Pons (tissue), 1 donor: ENCODE measurements around the gene EDAR.

Experiments
- DNase-seq: peaks from one replicate; pipeline ENCODE4 v3.0.0-alpha.2; 2016; ENCODE audit warnings: low spot score

The EDAR gene

DNA sequence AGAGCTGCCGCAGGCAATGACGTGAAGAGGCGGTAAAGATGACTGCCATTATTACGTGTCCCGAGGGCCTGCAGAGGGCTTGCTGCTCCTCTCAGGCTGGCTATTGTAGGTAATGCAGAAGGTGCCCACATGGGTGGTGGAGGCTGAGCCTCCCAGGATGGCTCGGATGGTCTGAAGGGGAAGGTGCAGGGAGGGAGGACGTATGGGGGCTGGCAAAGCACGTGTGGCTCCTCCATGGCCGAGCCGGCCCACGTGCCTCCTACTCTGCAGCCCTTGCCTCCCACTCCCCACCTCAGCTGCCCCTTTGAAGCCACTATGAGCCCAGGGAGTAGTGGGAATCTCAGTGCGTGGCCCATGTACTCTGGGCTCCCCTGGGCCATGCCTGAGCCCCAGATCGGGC, 48.9 kb downstream of the EDAR start:
- no peak for DNase-seq

DNA sequence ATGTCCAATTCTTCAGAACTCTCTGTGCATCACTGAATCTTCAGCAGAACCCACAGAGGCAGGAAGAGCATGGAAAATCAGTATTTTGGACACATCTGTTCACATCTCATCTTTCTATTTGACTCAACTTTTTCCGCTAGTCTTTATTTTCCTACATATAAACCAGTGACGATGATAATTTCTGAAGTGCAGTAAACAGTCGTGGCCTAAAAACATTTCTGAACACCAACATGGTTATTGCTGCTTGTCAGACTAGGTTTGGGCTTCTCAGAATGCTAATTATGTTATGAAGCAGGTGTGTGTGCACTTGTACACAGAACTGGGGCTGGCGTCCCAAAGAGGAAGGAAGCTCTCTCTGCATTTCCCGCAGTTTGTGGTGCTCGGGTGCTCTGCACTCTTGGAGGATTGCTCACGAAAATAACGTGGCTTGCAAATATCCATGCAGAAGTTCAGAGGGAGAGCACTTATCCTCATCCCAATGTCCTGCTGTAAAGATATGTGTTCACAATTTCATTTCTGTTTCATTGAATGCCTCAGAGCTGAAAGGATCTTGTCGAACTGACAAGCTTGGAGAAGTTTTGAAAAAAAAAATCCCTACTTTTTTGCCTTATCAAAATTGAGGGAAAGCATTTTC, 50.8 kb downstream of the EDAR start:
- DNase-seq = no peak

DNA sequence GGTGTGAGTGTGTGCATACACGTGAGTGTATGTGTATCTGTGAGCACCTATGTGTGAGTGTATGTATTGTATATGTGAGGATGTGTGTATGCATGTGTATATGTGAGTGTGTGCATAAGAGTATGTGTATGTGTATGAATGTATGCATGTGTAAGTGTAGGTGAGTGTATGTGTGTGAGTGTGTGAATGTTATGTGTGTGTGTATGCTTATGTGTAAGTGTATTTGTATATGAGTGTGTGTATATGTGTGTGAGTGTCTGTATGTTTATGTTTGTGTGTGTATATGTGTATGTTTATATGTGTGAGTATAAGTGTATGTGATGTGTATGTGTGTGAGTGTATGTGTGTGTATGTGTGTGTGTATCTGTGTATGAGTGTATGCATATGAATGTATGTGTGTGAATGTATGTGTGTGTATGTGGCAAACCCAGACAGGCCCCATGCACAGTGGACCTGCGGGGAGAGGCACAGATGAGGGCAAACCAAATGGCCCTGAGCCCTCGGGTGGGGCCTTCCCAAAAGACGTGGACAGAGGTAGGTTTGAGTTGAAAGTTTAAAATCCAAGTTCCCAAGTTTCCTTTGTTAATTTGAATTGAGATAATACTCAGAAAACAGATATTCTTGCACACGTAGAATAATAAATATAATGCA, 51.5 kb downstream of the EDAR start:
- DNase-seq = no peak

DNA sequence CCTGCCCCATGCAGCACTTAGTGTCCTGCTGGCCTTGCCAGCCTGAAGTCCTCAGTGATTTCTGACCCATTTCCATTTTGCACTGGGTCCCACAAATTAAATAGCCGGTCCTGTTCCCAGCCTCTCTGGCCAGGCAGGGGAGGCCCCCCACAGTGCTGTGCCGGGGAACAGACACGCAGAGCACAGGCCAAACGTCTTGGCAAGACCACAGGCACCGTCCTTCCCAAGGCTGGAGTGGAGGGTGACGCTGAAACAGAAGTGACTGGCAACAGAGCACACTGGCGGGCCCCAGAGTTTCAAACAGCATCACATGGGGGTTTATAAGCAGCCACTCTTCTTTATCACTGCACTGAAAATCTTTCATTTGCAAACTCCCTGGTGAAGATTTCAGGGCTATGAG, 52.2 kb downstream of the EDAR start:
- DNase-seq = peak; percentile 12

DNA sequence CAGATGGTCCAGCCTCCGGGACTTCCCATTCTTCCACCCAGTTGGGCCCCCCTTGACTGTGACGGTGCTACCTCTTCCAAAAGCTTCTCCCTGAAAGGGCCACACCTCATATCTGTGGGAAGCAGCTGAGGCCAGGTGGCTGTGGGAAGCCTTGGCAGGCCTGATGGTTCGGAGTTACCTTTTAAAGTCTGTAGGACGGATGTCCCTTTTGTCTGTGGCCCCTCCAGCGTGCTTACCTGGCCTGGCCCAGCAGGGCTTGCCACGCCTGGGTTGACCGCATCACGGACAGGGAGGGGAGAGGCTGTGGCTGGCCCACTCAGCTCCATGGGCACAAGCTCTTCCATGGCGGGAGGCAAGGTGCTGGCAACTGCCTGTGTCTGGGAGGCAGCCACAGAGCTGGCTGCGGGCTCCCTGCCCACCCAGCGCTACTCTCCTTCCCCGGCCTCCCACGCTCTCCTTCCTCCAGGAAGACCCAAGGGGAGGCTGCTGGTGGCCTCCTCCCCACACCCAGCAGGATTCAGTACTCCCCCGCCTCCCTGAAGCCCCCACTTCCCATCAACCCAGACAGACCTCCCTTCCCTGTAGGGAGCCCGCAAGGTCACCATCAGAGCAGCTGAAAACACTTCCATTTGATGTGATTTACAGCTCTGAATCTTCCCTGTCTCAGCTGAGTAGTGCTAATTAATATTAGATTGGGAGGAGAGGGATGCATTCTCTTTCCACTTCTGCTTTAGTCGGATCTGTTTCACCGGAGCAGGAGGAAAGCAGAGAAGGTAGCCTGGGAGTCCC, 52.8 kb downstream of the EDAR start:
- DNase-seq = no peak

DNA sequence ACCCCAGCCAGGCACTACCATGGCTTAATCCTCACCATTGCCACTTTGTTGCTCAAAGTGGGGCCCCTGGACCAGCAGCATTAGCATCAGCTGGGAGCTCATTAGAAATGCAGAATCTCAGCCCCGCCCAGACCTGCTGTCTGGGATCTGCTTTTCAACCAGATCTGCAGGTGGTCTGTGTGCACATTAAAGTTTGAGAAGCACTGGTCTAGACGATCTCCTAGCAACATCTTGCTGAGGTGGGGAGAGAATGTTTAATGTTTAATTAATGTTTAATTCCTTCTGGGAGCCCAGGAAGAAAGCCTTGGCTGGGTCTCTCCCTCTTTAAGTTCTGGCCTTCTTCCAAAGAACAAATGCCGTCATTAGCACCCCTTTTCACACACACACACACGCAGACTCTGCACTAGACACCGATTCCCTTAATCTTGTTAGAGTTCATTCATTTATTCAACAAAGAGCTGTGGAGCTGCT, 53.7 kb downstream of the EDAR start:
- DNase-seq = no peak

DNA sequence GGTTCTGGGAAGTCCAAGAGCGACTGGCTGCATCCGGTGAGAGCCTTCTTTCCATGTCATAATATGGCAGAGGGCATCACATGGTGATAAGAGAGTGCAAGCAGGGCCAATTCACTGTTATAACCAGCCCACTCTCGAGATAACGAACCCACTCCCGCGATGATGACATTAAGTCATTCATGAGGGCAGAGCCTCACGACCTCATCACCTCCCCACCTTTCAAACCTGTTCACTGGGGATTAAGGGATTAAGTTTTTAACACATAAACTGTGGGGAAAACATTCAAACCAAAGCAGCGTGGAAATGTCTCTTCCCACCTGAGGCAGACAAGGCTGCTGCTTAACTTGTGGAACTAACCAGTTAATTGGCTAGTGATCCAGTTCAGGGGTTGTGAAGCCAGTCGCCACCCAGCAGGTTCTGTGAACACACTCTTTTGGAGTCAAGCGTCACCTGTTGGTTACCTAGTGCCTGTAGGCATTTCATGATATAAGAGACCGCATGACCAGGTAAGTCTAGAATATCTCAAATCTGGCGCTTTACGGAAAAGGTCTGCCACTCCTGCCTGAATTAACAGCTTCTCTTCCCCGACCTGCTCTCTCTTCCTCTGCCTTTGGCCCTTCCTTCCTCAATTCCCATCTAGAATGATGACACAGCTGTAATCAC, 54.3 kb downstream of the EDAR start:
- no peak for DNase-seq

DNA sequence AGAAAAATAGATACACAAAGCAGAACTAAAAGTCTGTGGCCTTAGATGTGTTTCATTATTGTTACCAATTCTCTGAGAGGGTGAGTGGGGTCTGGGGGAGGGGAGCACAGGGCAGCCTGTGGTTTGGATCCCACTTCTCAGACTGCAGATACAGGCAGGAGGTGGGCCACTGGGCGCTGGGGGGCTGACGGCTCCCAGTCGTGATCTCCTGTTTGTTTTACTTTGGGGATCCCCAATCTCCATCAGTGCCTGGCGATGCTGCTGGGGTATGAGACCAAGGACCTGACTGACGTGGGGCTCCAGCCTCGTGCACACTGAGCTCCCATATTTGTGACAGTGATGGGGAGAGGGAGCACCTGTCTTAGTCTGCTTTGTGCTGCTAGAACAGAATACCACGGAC, 54.9 kb downstream of the EDAR start:
- DNase-seq = no peak

DNA sequence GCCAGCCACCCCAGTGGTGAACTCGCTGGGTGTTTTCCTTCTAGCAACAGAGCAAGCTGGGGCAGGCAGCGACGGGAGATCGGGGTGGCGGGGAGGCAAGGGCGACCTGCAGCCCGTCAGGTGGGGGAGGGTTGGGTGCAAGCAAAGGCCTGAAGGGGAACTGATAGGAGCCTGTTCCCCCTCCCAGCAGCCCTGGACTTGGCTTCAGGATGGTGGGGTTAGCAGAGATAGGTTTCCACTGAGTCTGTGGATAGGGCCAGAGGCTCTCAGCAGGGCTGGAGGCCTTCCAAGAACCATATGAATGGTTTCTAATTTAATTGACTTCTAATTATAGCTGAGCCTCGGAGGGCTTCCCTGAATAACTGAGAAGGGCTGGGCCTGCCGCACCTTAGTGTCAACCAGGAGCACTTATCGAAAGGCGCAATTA, 55.3 kb downstream of the EDAR start:
- DNase-seq = no peak

DNA sequence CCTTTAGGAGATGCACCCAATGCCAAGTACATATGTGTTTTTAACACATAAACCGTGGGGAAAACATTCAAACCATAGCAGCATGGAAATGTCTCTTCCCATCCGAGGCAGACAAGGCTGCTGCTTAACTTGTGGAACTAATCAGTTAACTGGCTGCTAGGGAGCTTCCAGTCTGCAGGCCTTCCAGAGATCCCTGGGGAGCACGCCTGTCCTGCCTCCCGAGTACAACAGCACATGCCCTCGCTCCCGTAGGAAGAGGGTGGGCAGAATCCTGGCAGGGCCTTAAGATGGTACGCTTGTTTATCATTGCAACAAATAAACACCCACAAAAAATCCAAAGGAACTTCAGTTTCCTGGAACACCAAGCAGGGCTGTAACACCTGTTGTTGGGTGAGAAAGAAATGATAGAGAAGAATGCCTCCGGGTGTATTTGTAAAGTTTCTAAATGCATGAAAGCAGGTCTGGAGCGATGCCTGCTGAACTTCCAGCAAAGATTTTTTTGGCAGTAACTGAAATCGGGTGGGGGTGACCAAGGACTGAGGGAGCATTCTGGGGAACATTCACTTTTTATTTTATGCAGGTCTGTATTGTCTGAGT, 56.2 kb downstream of the EDAR start:
- DNase-seq = no peak

DNA sequence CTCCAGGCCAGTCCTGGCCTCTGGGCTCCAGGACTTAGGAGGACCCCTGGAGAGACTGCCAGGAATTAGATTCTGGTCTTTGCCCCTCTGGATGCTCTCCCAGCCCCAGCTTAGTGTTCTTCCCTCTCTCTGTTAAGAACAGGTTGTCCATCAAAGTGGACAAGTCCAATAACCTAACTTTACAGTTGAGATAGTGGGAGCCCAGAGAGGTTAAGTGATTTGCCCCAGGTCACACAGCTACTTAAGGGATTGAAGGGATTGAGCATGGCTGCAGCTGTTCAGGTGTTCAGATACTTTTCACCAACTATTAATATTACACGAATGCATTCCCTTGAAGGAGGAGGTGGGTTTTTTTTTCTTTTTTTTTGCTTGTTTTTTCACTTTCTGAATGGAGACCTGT, 57.6 kb downstream of the EDAR start:
- no peak for DNase-seq

DNA sequence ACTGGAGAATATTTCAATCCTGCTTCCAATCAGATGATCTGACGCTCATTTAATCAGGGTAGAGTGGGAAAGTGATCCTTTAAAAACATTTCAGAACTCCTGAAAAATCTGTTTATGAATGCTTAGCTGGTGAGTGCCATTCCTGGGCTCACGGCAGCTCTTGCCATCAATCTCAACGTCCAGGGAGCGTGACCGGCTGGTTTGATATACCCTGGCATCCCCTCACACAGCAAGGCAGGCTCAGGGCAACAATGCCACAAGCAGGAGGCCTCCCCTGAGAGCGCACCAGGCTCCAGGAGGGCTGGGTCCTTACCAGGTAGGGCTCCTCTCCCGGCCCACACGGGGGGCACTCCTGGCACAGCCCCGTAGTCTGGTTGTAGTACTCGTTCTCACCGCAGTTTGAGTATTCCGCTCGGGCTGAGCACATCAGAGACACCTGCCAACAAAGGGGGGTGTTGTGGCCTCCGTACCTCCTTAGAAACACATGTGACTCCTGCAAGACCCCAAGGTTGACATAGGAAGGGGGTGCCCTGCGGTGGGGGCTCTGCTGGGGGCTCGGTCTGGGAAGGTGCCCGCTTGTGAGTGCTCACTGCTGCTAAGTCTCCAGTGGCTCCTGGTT, 59.1 kb downstream of the EDAR start:
- no peak for DNase-seq

DNA sequence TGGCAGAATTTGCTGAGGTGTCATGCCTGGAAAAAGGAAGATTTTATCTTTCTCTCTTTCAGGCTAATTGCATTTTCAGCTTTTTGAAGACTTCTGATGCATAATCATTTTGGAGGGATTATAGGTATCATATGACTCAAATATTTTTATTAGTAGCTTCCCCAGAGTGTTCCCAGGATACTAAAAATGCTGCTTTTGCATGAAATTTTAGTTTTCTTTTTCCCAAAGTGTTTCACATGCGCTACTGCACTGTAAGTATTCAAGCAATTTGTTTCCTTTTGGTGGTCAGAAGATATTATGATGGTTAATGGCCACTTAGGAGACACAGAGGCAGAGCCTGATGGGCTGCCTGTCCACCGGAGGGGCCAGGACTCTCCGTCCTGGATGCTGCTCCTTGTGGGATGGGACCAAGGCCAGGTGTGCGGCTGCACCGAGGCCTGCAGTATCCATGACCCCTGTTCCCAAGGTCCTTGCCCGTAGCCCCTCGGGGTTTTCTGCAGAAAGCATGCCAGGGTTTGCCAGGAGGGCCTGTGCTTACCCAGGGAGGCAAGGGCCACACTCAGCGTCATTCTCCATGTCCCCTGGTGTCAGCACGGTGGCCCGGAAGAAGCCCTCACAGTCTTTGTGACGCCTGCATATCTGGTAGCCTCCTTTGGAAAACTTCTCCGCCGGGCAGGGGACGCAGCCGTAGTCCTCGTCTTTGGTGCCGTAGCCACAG, 60.2 kb downstream of the EDAR start:
- no peak for DNase-seq

DNA sequence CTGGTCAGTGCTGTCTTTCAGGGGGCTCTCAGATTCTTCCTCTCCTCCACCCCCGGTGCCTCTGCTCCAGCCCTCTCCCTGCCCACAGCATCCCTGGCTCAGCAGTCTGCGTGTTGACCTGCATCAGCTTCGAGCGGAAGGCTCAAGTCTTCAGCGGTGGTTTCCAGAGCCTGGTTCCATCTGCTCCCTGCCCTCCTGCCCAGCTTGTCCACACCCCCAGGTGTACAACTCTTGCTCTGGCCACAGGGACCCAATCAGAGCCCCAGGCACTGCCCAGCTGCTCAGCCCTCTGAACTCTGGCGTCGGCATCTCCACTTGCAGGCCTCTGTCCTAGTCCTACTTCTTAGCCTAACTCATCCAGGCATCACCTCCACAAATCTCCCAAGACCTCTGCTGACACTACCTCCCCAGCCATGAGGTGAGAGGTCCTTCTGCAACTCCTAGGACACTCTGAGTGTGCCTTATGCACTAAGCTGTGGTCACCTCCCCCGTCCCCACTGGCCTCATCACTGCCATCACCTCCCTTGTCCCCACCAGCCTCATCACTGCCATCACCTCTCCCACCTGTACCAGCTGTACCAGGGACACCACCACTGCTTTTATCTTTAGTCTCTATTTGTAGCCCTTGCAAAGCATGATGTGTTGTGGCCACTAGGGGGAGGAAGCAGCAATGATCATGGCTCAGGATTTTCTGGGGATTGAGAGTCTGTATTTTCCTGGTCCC, 60.9 kb downstream of the EDAR start:
- DNase-seq = peak; percentile 44

DNA sequence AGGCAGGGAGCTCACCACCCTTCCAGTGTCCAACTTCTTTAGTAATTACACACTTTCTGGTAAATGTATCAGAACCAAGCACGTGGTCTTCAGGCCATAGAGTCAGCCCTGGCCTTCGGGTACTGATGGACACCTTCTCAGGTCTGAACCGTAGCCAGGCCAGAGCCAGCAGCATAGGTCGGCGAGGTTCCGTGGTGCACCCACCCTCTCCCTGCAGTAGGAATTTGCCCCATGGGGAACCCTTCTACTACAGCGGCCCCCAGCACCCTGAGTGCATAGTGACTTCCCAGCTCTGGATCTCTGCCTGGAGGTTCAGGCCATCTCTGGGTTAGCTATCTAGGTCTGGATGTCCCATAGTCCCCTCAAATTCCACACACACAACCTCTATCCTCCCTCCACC, 61.6 kb downstream of the EDAR start:
- DNase-seq = no peak

DNA sequence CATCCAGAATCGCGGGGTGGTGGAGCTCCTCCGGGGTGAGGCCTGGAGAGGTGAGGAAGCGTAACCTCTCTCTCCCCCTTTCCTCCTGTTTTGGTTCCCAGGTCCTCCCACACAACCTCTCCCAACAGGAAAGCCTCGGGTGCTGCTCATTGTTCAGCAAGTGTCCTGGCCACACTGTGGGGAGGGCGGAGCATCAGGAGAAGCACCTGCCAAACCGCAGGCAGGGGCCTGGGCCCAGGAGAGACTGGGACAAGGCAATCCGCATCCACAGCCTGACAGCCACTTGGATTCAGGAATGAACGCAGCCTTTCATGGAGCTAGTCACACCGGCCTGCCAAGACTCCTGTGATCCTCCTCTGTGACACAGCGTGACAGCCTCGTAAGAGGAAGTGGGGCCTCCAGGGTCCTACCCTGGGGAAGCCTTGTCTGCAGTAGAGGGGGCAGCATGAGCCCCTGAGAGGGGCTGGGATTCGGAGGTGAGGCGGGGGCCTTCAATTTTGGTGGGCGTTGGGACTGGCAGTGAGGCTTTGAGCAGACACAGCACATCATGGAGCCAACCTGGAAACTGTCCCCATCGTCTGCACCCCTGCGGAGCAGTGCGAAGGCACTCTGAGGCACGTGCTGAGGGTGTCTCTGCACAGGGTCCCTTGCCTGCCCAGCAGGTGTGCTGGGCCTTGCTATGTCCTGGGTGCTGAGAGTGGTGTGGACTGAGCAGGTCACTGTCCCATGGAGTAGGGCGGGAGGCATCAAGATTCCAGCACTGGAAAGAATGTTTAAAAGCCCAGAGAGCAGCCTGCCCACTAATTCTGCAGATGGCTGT, 62.2 kb downstream of the EDAR start:
- no peak for DNase-seq

DNA sequence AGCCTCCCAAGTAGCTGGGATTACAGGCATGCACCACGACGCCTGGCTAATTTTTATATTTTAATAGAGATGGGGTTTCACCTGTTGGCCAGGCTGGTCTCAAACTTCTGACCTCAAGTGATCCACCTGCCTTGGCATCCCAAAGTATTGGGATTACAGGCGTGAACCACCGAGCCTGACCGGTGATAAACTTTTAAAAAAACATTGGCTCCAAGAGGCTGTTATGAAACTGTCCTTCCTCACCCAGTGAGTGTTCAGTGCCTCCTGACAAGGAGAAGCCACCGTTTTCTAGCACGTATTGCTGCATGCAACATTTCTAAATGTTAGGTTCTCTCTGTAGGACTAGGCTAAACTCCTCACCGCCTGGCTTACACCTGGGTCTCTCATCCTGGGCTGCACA, 63.3 kb downstream of the EDAR start:
- no peak for DNase-seq

DNA sequence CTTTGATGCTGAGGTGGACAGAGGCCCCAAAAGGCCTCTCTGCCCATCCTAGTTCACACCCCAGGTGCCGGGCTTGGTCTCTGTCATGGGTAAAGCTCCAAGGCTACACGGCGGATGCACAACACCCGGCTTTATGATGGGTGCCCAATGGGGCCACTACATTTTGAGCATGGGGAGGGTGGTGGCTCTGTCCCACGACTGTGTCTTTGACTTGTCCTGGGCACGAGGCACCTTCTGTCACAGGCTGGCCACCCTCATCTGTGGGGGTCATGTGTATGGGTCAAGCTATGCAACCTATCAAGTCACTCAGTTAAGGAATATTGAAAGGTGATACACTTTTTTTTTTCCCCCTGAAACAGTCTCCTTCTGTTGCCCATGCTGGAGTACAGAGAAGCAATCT, 63.7 kb downstream of the EDAR start:
- DNase-seq = no peak

DNA sequence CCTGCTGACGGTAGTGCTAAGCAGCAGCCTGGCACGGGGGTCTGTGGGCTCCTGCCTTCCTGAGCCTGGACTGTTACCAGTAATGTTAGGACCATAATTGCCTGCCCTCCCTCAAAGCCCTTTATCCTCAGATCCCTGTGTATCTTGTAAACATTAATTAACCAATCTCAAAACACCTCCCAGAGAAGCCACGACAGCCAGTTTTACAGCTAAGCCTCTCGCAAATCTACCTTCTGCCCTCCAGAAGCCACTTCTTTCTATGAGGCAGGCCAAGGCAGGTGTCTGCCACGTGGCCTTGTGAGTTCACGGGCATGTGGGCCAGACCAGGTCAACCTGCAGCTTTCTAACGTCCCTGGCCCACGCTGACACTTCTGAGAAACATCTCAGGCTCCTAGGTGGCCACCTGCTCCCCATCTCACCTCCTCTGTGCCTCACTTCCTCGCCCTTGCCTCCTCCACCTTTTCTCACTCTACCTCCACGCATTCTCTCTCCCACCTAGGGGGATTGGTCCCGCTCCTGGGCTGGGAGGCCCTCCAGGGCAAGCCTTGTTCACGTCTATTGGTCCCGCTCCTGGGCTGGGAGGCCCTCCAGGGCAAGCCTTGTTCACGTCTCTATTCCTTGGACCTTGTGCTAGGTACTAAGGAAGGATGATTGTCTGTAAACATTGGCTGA, 64.3 kb downstream of the EDAR start:
- DNase-seq = no peak
